ENCODE measurements around the gene CCDC188.

- TF ChIP-seq CTCF (IDR thresholded peaks at IDR 0.05; ENCODE audit: insufficient read depth, low read length) (no peak), POLR2AphosphoS5 (IDR thresholded peaks at IDR 0.05; ENCODE audit: low read depth) (no peak), REST (IDR thresholded peaks at IDR 0.05; ENCODE audit: insufficient replicate concordance, low read depth) (peak; percentile 81), GABPA (IDR thresholded peaks at IDR 0.05; ENCODE audit: low read depth) (no peak), SPI1 (IDR thresholded peaks at IDR 0.05; ENCODE audit: borderline replicate concordance, low read depth) (no peak)
These were observed 16.9 kb upstream of the CCDC188 start for GRCh38 chr22:20167643-20168322.
